Activated gamma-delta T cell treated with Interleukin-2 at 50 U/mL for 16 hours (primary cell): Measurements from ENCODE around the gene DENND1A.
"Not testable (repeated sequence)": the region's sequence is repeated elsewhere in the genome, so short reads cannot be mapped to it uniquely, and the experiment has no call there.

Experiments
- DNase-seq: peaks from one replicate; pipeline ENCODE4 v3.0.0-alpha.2; 2020

Gene DENND1A

DNA sequence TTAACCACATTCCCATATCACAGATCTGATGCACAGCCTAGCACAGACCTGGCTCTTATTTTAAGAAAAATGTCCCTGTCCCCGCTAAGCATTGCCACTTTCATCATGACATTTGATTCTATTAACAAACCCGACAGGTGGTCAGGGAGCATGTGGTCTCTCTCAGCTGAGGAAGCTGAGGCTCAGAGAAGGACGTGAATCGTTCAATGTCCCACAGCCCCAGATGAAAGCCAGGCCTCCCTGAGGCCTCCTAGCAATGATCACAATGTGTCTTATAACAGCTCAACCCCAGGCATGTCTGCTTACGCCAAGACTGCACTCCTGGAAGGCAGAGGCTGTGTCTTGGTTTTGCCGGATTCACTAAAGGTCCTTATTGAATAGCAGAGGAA lies 584.4 kb downstream of the DENND1A start:
- DNase-seq = no peak

DNA sequence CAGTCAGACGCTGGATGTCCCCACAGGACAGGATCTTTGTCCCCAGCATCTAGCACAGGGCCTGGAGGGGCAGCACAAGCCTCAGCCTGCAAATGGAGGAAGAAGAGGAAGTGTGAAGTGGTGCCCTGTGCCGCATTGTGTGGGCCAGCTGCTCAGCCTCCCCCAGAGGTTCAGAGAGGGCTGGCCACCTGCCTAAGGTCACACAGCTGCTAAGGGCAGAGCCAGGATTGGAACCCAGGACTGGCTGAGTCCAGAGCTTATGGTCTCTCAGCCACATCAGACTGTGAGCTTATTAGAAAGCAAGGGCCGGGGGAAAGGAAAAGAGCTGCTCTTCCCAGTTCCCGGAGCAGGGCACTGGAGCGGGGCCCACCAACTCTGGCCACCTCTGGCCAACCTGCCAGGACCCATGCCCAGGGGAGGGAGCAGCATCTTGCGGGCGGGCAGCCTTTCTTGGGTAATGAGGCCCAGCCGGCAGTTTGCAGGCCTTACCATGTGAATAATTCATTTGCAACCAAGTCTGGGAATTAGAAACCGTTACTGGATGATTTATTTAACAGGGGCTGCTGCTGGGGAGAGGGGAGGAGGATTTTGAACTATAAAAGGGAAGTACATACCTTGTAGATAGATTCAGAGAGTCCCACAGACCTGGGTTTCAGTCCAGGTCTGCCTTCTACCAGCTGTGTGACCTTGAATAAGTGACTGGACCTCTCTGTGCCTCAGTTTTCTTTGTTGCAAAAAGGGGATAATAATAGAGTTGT lies 585.6 kb downstream of the DENND1A start:
- DNase-seq = no peak

DNA sequence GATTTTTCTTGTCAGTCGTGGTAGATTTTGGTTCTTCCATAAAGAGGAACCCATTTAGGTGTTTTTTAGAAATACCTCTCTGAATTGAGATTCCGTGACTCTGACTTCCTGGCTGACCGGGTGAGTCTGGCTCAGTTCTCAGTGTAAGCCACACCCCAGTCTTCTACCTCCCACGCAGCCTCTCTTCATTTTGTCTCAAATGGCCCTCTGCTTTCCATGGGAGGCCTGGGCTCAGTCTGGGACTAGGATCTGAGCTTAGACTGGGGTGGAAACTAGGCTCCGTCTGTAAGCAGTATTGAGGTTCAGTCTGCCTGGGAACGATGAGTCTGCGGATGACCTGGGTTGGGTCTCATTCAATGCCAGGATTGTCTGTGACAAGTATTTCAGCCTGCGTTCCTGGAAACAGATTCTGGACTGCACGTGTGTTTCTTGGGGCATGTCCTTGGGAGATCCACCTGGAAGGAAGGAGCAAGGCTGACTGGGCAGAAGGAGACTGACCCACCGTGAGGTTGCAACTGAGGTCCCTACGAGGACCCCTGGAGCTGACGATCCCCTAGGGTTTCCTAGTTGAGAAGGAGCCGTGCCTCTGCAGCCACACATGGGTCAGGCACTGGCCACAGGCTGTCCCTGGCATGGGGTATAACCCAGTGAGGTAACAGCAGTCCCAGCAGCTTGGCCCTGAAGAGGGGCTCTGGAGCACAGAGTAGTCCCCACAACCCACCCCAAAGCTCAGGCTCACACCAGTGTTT lies 586.3 kb downstream of the DENND1A start:
- no peak for DNase-seq

DNA sequence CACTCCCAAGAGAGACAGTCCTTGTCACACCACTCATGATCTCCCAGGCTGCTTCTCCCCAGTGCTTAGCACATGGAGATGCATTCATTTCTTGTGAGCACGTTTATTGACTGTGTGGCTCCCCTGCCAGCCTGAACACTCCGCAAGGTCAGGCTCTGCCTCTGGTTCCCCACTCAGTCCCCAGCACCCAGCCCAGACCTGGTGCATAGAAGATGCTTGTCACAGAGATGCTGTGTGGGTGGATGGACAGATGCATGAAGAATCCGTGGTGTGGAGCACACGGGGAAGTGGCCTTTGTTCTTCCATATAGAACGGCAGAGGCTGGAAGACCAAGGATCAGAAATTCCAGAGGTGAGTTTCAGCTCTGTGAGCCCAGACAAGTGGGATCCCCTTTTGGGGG lies 587.7 kb downstream of the DENND1A start:
- DNase-seq = no peak

DNA sequence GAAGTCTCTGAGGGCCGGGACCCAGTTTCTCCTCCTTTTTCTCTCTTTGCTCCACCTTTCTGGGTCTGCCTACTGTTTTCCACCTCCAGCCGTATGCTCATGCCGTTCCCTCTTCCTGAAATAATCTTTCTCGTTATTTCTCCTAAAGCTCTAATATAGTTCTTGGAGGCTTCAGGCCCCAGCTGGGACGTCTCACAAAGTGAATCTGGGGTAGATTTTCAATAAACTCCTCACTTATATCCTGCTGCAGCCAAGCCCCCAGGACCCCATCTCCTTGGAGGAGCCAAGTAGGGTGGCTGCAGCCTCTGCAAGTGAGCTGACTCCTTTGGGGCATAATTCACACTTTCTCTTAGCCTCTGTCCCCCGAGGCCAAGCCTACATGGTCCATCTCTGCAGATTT lies 588.1 kb downstream of the DENND1A start:
- no peak for DNase-seq

DNA sequence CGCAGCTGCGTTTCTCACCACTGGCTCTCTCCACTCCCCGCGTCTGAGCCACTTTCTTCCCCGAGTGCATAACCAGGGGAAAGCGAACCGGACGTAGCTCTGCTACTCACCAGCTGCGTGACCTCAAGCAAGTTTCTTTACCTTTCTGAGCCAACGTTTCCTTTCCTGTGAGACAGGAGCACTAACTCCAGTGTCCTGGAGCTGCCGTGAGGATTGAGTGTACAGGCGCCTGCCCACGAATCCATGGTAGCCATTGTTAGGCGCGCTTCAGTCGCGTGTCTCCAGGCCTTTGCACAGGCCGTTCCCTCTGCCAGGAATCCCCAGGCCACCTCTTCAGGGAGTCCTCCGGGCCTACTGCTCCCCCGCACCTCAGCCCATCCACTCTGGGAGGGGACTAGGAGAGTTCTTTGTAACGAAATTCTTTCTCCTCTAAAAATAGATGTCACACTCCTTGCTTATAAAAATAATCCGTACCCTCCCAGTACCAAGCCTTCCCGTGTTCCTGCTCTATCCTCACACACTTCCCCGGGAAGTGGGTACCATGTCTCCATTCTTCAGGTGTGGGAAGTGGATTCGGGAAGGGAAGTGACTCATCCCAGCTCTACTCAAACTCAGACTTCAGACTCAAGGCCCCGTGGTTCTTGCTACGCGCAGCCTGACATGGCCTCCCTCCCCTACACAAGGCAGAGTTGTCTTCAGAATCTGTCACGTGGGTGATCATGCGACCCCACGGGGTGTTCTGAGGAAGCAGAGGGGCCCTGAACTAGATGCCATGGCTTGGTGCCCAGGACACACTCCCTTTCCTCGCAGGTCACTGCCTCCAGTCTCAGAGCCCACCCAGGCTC lies 590.0 kb downstream of the DENND1A start:
- peak; percentile 37 for DNase-seq

DNA sequence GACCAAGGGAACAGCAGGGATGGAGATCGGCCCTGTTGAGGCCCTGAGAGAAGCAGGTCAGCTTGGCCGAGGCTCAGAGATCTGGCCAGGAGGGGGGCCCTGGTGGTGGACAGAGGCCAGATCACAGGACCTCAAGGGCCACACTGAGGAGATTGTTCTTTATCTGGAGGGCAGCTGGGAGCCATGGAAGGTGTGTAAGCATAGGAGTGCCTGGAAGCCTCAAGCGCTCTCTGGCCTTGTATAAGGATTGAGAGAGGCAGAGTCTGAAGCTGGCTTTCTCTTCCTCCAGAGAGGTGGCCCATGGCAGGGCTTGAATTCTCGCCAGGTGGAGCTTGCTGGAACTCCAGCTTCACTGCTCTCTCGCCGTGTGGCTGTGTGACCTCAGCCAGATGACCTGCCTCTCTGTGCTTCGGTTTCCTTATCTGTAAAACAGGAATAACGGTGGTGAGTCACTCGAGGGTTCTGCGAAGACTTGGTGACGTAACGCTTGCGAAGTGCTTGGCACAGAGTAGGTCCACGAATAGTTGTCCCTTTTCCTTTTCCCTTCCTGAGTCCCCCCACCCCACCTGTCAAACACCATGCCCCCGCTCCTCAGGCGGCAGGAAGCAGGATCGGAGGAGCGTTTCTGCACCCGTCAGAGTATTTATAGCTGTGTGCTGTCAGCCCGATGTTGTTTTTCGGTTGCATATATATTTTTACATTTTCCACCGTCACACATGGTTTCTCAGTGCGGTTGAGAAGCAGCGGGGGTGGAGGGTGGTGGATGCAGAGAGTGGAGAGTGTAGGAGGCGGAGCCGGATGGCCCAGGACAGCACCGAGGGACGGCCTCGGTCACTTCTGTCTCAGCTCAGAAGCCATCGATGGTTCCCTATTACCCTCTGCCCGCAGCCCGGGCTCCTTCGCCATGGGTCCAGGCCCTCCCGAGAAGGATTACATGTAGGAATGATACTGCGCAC lies 590.9 kb downstream of the DENND1A start:
- peak; percentile 29 for DNase-seq

DNA sequence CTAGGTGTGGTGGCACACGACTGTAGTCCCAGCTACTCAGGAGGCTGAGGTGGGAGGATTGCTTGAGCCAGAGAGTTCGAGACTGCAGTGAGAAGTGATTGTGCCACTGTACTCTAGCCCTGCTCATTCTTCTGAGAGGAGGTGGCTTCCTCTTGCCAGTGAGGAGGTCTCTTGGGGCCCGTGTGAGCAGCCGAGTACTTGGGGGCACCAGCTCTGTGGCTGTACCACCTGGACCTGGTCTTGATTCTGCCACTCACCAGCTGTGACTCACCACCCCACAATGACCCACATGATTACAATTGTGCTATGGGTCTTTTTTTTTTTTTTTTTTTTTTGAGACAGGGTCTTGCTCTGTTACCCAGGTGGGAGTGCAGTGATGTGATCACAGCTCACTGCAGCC lies 592.0 kb downstream of the DENND1A start:
- DNase-seq = no peak

DNA sequence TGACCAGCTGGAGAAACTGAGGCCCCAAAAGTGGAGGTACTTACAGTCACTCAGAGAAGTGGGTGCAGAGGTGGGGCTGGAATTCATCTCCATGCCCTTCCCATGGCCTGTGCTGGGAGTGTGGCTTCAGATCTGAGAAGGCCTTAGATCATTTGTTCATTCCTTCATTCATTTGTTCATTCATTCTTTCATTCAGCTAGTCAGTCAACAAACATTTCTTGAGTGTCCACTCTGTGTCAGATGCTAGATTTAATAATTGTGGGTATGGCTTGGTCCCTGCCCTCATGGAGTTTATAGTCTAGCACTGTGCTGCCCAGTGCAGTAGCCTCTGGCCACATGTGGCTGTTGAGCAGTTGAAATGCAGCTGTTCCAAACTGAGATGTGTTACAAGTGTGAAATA lies 593.0 kb downstream of the DENND1A start:
- no peak for DNase-seq

DNA sequence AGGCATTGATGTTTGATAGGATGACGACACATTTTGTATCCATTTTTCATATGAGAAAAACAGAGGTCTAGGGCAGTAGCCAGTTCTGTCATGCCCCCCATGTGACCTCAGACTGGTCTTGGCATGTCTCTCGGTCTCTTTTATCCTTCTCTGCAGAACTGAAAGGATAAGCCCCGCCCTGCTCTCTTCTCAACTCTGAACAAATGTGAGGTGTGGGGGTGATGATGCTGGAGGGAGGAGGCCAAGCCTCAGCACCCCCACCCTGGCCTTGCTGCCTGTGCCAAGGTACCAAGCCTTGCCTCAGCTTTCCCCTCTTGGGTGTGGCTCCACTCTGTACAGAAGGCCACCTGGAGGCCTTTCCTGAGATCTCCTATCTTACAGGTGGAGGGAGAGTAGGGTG lies 593.5 kb downstream of the DENND1A start:
- DNase-seq = no peak

DNA sequence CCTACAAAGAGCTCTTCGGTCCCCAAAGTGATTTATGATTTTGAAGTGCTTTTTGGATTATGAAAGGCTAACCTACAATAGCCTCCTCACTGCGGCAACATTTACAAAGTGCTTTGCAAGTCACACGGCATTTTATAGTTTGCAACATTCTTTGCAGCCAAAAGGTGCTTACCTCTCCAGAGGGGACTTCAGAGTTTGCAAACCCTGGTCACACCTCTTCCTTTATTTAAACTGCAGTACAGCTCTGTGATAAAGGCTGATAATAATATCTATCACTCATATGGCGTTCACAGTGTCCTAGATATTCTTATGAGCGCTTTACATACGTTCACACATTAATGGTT lies 594.0 kb downstream of the DENND1A start:
- DNase-seq = no peak

DNA sequence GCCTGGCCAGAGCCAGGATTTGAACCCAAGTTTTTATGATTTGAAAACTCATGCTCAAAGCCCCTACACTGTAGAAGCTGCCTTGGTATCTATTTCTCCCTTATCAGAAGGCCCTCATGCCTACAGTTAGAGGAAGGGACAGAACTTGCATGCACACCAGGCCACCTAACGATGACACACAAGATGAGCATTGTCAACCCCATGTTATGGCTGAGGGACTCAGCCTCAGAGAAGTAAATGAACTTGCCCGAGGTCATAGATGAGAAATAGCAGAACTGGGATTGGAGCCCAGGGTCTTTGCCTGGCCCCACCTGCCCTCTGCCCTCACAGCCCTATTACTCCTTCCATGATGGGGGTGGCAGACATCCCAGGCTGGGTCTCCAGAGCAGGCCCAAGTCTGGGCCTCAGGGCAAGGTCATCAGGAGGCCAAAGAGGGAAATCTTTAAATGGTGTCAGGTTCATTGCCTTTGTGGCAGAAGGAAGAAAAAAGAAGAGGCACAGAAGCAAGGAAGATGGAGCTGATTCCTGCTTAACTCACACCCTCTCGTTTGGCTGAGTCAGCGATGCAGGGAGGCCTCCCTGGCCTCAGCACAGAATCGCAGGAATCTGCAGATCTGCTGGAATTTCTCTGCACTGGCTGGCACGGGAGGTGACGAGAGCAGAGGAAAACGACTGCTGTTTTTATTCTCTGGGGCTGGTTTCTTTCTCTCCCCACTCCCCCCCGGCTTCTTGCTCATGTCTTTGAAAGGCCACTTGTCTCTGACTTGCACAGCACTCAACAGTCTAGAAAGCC lies 594.5 kb downstream of the DENND1A start:
- no peak for DNase-seq

DNA sequence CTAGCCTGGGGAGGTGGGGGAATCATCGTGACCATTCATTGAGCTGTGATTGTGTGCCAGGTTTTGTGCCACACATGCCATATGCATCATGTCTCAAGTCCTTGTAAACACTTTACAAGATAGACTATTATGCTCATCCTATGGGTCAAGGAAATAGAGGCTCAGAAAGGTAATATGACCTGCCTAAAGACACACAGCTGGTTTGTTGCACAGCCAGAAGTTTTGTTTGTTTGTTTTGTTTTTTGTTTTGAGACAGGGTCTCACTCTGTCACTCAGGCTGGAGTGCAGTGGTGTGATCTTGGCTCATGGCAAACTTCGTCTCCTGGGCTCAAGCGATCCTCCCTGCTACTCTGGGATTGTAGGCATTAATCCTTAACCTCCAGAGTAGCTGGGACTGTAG lies 595.3 kb downstream of the DENND1A start:
- DNase-seq = no peak

DNA sequence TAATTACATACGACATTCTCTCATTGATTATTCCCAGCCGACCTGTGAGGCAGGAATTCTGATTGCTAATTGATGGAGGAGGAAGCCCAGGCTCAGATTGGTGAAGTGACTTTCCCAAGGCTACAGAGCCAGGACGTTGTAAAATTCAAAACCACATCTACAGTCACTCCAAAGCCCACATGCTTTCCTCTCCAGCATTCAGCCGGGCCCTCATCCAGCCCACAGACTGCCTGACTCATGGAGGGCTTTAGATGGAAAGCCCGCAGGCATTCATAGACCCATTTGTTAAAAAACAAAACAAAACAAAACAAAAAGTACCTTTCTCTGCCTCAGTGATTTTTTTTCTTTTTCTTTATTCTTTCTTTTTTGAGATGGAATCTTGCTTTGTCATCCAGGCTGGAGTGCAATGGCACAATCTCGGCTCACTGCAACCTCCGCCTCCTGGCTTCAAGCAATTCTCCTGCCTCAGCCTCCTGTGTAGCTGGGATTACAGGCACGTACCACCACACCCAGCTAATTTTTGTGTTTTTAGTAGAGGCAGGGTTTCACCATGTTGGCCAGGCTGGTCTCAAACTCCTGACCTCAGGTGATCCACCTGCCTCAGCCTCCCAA lies 596.8 kb downstream of the DENND1A start:
- DNase-seq = not testable (repeated sequence)

DNA sequence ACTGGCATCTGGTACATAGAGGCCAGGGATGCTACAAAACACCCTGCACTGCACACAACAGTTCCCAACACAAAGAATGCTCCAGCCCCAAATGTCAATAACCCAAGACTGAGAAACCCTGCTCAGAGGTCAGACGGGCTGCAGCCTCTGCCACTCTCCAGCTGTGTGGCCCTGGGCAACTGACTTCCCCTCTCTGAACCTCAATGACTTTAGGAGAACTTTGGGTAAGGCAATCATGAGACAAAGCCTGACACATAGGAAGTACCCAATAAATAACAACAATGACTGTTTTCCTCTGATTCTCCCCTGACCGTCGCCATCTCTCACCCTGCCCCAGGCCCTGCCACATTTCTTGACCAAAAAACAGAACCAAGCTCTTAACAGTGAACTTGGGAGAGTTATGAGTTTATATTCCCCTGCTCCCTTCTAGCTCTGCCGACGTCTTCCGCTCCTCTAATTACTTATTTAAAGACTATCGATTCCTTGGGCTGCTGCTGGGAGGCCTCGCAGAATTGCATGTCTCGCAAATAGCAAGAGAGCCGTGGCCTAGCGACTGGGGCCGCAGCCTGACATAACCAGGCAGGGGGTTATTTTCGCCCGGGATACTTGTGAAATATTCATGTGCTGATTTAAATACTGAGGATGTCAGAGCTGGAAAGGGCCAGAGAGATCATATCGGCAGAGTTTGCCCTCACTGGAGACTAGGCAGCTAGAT lies 598.4 kb downstream of the DENND1A start:
- no peak for DNase-seq
